EL (cell line): ENCODE data around the gene CASTOR1.

Experiments used
- DNase-seq: peaks from one replicate; pipeline ENCODE4 v3.0.0-alpha.2; 2016

CASTOR1 gene

GRCh38 chr22:30243661-30244060 is 45.6 kb downstream of the CASTOR1 start:
- no peak for DNase-seq

GRCh38 chr22:30241576-30242371 is 47.5 kb downstream of the CASTOR1 start:
- DNase-seq = no peak

GRCh38 chr22:30240541-30241417 is 48.5 kb downstream of the CASTOR1 start:
- DNase-seq = peak; percentile 56

- no peak for DNase-seq
These were observed 49.6 kb downstream of the CASTOR1 start for GRCh38 chr22:30239488-30240405.

- DNase-seq = peak; percentile 31
These were observed 50.4 kb downstream of the CASTOR1 start for GRCh38 chr22:30238661-30239487.

- no peak for DNase-seq
These were observed 51.2 kb downstream of the CASTOR1 start for GRCh38 chr22:30238136-30238535.

GRCh38 chr22:30236875-30237274 is 52.4 kb downstream of the CASTOR1 start:
- no peak for DNase-seq

GRCh38 chr22:30235687-30236170 is 53.6 kb downstream of the CASTOR1 start:
- peak; percentile 98 for DNase-seq
